HepG2 (cell line): ENCODE data around the gene NLRP11. TPM values are rescaled to one million over a fixed set of nuclear protein-coding genes. Genes with fewer than 3 reads are reported as not detected.

Source experiments
- ATAC-seq: fragments of 200-7000 bp; cut with Tn5 transposase; 3 replicates; pipeline ENCODE4 v1.9.1; 2020; ENCODE audit warnings: mild to moderate bottlenecking, moderate library complexity
- BruUV-seq: library from RNA; stranded (reverse); fragments of 400-500 nt; replicated peaks from 2 replicates; lab custom pipeline; 2021; lab: Mats Ljungman, UMichigan
- CTCF ChIA-PET: fragments of 300-600 bp; formaldehyde crosslinking; extraction: SDS; loops from one replicate; lab custom pipeline; 2021; ENCODE audit warnings: low total read pairs, inconsistent platforms, low intra/inter-chr PET ratio; lab: Yijun Ruan, JAX
- POLR2A ChIA-PET: fragments of 350-600 bp; sonication (Branson Sonifier 250); formaldehyde crosslinking; loops from one replicate; lab custom pipeline; 2020; ENCODE audit warnings: antibody characterized with exemption, inconsistent platforms; lab: Yijun Ruan, JAX
- DNase-seq: peaks from one replicate; pipeline ENCODE4 v3.0.0-alpha.2; 2015; ENCODE audit warnings: low spot score
- FAIRE-seq: peaks from 3 replicates; lab custom pipeline; 2011; peaks lifted over from hg19 to GRCh38; lab: Jason Lieb, UNC
- H2AFZ ChIP-seq: one replicate; pipeline ENCODE4 v1.6.1; 2011; ENCODE audit warnings: low read length, inconsistent platforms
- H3K27ac ChIP-seq: fragments of 300-600 bp; 3 replicates; pipeline ENCODE4 v1.8.0; 2011; ENCODE audit warnings: mixed run types, mild to moderate bottlenecking, mixed read lengths, low read length, inconsistent platforms; ENCODE audit not compliant: insufficient read depth; ENCODE audit errors: extremely low read length
- H3K27me3 ChIP-seq, 2 experiments: fragments of 200-600 bp in 1 of 2; 2 replicates in 1 of 2; 3 replicates in 1 of 2; pipeline versions ENCODE4 v1.6.0 to v1.8.0; 2011; ENCODE audit warnings: low read length in 2 of 2, mild to moderate bottlenecking in 2 of 2, moderate library complexity in 2 of 2, inconsistent platforms in 1 of 2; ENCODE audit not compliant: insufficient read depth in 2 of 2, control insufficient read depth in 1 of 2
- H3K36me3 ChIP-seq, 2 experiments: fragments of 200-600 bp in 1 of 2; replicated peaks in 1 of 2; 2 replicates in 1 of 2; 3 replicates in 1 of 2; pipeline versions ENCODE4 v1.5.1 to v1.8.0; 2011; ENCODE audit warnings: low read length in 2 of 2, inconsistent platforms in 1 of 2; ENCODE audit not compliant: insufficient read depth in 2 of 2, control insufficient read depth in 1 of 2
- H3K4me1 ChIP-seq: 2 replicates; pipeline ENCODE4 v1.5.1; 2012; ENCODE audit warnings: low read length, inconsistent platforms; ENCODE audit not compliant: insufficient read depth
- H3K4me2 ChIP-seq: 2 replicates; pipeline ENCODE4 v1.6.0; 2011; ENCODE audit warnings: low read depth, low read length, inconsistent platforms
- H3K4me3 ChIP-seq, 3 experiments: fragments of 200-600 bp in 1 of 3; sonication (generic), shearing (Covaris generic) in 1 of 3; replicated peaks in 1 of 3; 2 replicates each; pipeline ENCODE4 v1.5.1; 2011 to 2016; ENCODE audit warnings: low read length in 3 of 3, inconsistent platforms in 2 of 3, low read depth in 2 of 3, mild to moderate bottlenecking in 2 of 3, control low read depth in 1 of 3, mixed read lengths in 1 of 3; ENCODE audit not compliant: insufficient read depth in 1 of 3
- H3K79me2 ChIP-seq: one replicate; pipeline ENCODE4 v1.6.1; 2011; ENCODE audit warnings: low read length, inconsistent platforms; ENCODE audit not compliant: insufficient read depth
- H3K9ac ChIP-seq: 2 replicates; pipeline ENCODE4 v1.6.0; 2011; ENCODE audit warnings: mild to moderate bottlenecking, low read depth, low read length, inconsistent platforms; ENCODE audit not compliant: insufficient read depth
- H3K9me3 ChIP-seq: 2 replicates; pipeline ENCODE4 v1.5.1; 2012; ENCODE audit warnings: mild to moderate bottlenecking, low read length
- H4K20me1 ChIP-seq: 2 replicates; pipeline ENCODE4 v1.6.0; 2011; ENCODE audit warnings: inconsistent platforms, mild to moderate bottlenecking, low read length, moderate library complexity; ENCODE audit not compliant: insufficient read depth
- GABPB1 ChIP-seq: IDR thresholded peaks from 2 replicates; pipeline ENCODE4 v1.6.1; 2016; ENCODE audit warnings: mild to moderate bottlenecking, missing genetic modification reagents, moderate library complexity, missing compliant biosample characterization
- GATA4 ChIP-seq: sonication (generic); IDR thresholded peaks from 2 replicates; pipeline ENCODE4 v1.6.1; 2016; ENCODE audit warnings: antibody characterized with exemption, low read depth, borderline replicate concordance
- NFKBIZ ChIP-seq: IDR thresholded peaks from 2 replicates; pipeline ENCODE4 v1.6.1; 2018; ENCODE audit warnings: missing genetic modification reagents, missing compliant biosample characterization
- ZBED4 ChIP-seq: sonication (generic); formaldehyde crosslinking; IDR thresholded peaks from 2 replicates; pipeline ENCODE4 v1.4.0; 2020; ENCODE audit warnings: missing genetic modification reagents, borderline replicate concordance
- ZNF256 ChIP-seq: sonication (generic); formaldehyde crosslinking; conservative IDR thresholded peaks from 2 replicates; pipeline ENCODE4 v1.4.0; 2020; ENCODE audit warnings: missing genetic modification reagents
- ZNF547 ChIP-seq: sonication (generic); formaldehyde crosslinking; IDR thresholded peaks from 2 replicates; pipeline ENCODE4 v1.5.1; 2020; ENCODE audit warnings: mild to moderate bottlenecking, missing genetic modification reagents
- ZNF580 ChIP-seq: IDR thresholded peaks from 2 replicates; pipeline ENCODE4 v1.6.1; 2016; ENCODE audit warnings: low read depth, borderline replicate concordance
- WGBS: methylation state at CpG from one replicate; pipeline ENCODE4 v1.1.6; 2017; ENCODE audit warnings: low lambda C conversion rate; 5-methylcytosine and 5-hydroxymethylcytosine counted together
- in situ Hi-C: cut with HindIII; loops from 2 replicates; pipeline ENCODE4 v1.10.0; 2017; ENCODE audit warnings: low pct_unique_long_range_greater_than_20kb; ENCODE audit not compliant: extremely low pct_ligation_motif_present
- intact Hi-C: fragments of 100-400 bp; cut with micrococcal nuclease; formaldehyde crosslinking; loops from one replicate; pipeline ENCODE4 v1.10.0; 2022; ENCODE audit not compliant: unreplicated experiment
- polyA plus RNA-seq, 8 experiments: library from polyadenylated mRNA; depleted of rRNA in 3 of 8; stranded (reverse) in 7 of 8; unstranded in 1 of 8; fragments of >200 nt; fragmentation: Illumina TruSeq in 4 of 8; extraction: Trizol in 4 of 8; gene quantifications; 2 replicates each; pipeline versions ENCODE4 v1.2.1 to v1.2.3, GENCODE V29; 2011 to 2016; ENCODE audit warnings: low read depth in 4 of 8, missing spikeins in 1 of 8, mixed read lengths in 1 of 8; ENCODE audit not compliant: insufficient read depth in 1 of 8
- total RNA-seq, 5 experiments: library from RNA; depleted of rRNA; stranded (reverse); fragments of >200 nt; fragmentation: Illumina TruSeq; extraction: Trizol; gene quantifications; 2 replicates each; pipeline ENCODE4 v1.2.3, GENCODE V29; 2016; ENCODE audit warnings: low read depth in 1 of 5
- TF ChIP-seq, protein P1 (sequence below), 2 experiments: fragments of 450-650 bp in 1 of 2; sonication (generic) in 1 of 2; formaldehyde crosslinking in 1 of 2; IDR thresholded peaks; 2 replicates each; pipeline versions ENCODE4 v1.6.1 to v1.8.0; 2016 to 2022; ENCODE audit warnings: antibody characterized with exemption in 1 of 2, mild to moderate bottlenecking in 1 of 2, missing genetic modification reagents in 1 of 2
- TF ChIP-seq, protein P2 (sequence below): sonication (generic); formaldehyde crosslinking; IDR thresholded peaks from 2 replicates; pipeline ENCODE4 v1.5.1; 2020; ENCODE audit warnings: mild to moderate bottlenecking, missing genetic modification reagents, borderline replicate concordance

NLRP11 gene
- total and polyA plus RNA-seq, 2 of the 13 experiments (the other 11 are each of a cell fraction or from before 2014, with no cell fraction given), result 0.02 TPM; not detected in 1

DNA sequence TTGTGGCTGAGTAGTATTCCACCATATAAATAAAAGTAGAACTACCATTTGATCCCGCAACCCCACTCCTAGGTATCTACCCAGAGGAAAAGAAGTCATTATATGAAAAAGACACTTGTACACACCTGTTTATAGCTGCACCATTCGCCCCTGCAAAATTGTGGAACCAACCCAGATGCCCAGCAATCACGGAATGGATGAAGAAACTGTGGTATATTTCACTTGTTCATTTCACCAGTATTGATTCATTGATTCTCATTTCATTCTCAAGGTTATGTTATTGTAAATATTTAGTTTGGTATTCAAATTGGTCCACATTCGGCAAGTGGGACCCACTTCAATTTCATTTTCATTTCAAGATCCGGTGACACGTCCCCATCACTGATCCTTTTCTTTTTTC lies 81.1 kb downstream of the NLRP11 start:
- intact Hi-C loops (no loop called here), in situ Hi-C loops (no loop called here)
- no peaks in the 10 kb centered on the region for H4K20me1 ChIP-seq
- ChIA-PET CTCF (no interaction called here), POLR2A (no interaction called here)
- H2AFZ ChIP-seq, result no peak overlapping the region
- no peak overlapping the region for H3K27ac ChIP-seq
- WGBS, result 28% methylated on average over 6 of the region's 6 CpGs
- peaks cover 0 to 14% of the 10 kb centered on the region in 2 experiments; a peak in 1 of 5 replicates for H3K27me3 ChIP-seq
- H3K4me3 ChIP-seq, result no peak overlapping the region
- no peaks in the 10 kb centered on the region for H3K79me2 ChIP-seq
- ATAC-seq (no peak), DNase-seq (no peak), FAIRE-seq (no peak)
- no peak overlapping the region for H3K9ac ChIP-seq
- no peaks in the 10 kb centered on the region for H3K4me1 ChIP-seq
- H3K36me3 ChIP-seq, result no peaks in the 10 kb centered on the region
- no peaks in the 10 kb centered on the region for H3K9me3 ChIP-seq
- no TSS peak for BruUV-seq
- no peak overlapping the region for H3K4me2 ChIP-seq
- TF ChIP-seq ZNF256, result no peak
- no peak for TF ChIP-seq NFKBIZ (CRISPR knock-in tag)
- TF ChIP-seq, protein P1, sequence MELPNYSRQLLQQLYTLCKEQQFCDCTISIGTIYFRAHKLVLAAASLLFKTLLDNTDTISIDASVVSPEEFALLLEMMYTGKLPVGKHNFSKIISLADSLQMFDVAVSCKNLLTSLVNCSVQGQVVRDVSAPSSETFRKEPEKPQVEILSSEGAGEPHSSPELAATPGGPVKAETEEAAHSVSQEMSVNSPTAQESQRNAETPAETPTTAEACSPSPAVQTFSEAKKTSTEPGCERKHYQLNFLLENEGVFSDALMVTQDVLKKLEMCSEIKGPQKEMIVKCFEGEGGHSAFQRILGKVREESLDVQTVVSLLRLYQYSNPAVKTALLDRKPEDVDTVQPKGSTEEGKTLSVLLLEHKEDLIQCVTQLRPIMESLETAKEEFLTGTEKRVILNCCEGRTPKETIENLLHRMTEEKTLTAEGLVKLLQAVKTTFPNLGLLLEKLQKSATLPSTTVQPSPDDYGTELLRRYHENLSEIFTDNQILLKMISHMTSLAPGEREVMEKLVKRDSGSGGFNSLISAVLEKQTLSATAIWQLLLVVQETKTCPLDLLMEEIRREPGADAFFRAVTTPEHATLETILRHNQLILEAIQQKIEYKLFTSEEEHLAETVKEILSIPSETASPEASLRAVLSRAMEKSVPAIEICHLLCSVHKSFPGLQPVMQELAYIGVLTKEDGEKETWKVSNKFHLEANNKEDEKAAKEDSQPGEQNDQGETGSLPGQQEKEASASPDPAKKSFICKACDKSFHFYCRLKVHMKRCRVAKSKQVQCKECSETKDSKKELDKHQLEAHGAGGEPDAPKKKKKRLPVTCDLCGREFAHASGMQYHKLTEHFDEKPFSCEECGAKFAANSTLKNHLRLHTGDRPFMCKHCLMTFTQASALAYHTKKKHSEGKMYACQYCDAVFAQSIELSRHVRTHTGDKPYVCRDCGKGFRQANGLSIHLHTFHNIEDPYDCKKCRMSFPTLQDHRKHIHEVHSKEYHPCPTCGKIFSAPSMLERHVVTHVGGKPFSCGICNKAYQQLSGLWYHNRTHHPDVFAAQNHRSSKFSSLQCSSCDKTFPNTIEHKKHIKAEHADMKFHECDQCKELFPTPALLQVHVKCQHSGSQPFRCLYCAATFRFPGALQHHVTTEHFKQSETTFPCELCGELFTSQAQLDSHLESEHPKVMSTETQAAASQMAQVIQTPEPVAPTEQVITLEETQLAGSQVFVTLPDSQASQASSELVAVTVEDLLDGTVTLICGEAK (IDR thresholded peaks at IDR 0.05), result no peak
- TF ChIP-seq, protein P1 (CRISPR knock-in tag; IDR thresholded peaks at IDR 0.05), result no peak
- TF ChIP-seq GATA4, result no peak
- no peak for TF ChIP-seq ZNF580 (CRISPR knock-in tag)
- TF ChIP-seq ZNF547 (CRISPR knock-in tag), result no peak
- TF ChIP-seq ZBED4 (CRISPR knock-in tag), result no peak
- TF ChIP-seq, protein P2, sequence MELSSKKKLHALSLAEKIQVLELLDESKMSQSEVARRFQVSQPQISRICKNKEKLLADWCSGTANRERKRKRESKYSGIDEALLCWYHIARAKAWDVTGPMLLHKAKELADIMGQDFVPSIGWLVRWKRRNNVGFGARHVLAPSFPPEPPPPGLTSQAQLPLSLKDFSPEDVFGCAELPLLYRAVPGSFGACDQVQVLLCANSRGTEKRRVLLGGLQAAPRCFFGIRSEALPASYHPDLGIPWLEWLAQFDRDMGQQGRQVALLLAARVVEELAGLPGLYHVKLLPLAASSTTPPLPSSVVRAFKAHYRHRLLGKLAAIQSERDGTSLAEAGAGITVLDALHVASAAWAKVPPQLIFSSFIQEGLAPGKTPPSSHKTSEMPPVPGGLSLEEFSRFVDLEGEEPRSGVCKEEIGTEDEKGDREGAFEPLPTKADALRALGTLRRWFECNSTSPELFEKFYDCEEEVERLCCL (CRISPR knock-in tag), result no peak
- TF ChIP-seq GABPB1 (CRISPR knock-in tag), result no peak
